HG03442 (cell line): ENCODE data around the gene GIMD1.
A peak's percentile ranks its signal among the peaks of the same experiment; 100 is the strongest.
"Not testable (repeated sequence)": the region's sequence is repeated elsewhere in the genome, so short reads cannot be mapped to it uniquely, and the experiment has no call there.

Source experiments
- ATAC-seq: cut with Tn5 transposase; IDR thresholded peaks from one replicate; pipeline ENCODE4 v1.9.1; 2021; ENCODE audit warnings: mild to moderate bottlenecking, moderate library complexity; ENCODE audit not compliant: unreplicated experiment

Gene GIMD1

GRCh38 chr4:106368678-106369077 lies at the start of gene GIMD1:
GIMD1 (minus strand) TSS chr4:106368778; CDS start chr4:106367435, 1,343 bp downstream.
- ATAC-seq, result no peak

- no peak for ATAC-seq
These were observed 45.8 kb upstream of the GIMD1 start for GRCh38 chr4:106414366-106414765.

- no peak for ATAC-seq
These were observed 41.6 kb upstream of the GIMD1 start for GRCh38 chr4:106409901-106410889.

GRCh38 chr4:106408004-106408403 lies 39.4 kb upstream of the GIMD1 start:
- ATAC-seq, result not testable (repeated sequence)

GRCh38 chr4:106401157-106401556 lies 32.6 kb upstream of the GIMD1 start:
- ATAC-seq, result no peak

- ATAC-seq, result not testable (repeated sequence)
These were observed 30.3 kb upstream of the GIMD1 start for GRCh38 chr4:106398898-106399297.

GRCh38 chr4:106395582-106395981 lies 27.0 kb upstream of the GIMD1 start:
- no peak for ATAC-seq

GRCh38 chr4:106385853-106386393 lies 17.3 kb upstream of the GIMD1 start:
- no peak for ATAC-seq

- no peak for ATAC-seq
These were observed 16.3 kb upstream of the GIMD1 start for GRCh38 chr4:106384878-106385277.

GRCh38 chr4:106380179-106380578 lies 11.6 kb upstream of the GIMD1 start:
- no peak for ATAC-seq

GRCh38 chr4:106373026-106373425 lies 4.4 kb upstream of the GIMD1 start:
- no peak for ATAC-seq

- no peak for ATAC-seq
These were observed 2.6 kb upstream of the GIMD1 start for GRCh38 chr4:106371161-106371560.

GRCh38 chr4:106370214-106370613 lies 1.6 kb upstream of the GIMD1 start:
- no peak for ATAC-seq

GRCh38 chr4:106369456-106370060 lies 980 bp upstream of the GIMD1 start:
- ATAC-seq, result peak; percentile 80

GRCh38 chr4:106367072-106367471 lies 1.5 kb downstream of the GIMD1 start:
- no peak for ATAC-seq

GRCh38 chr4:106366026-106366425 lies 2.6 kb downstream of the GIMD1 start:
- no peak for ATAC-seq

GRCh38 chr4:106365613-106366012 lies 3.0 kb downstream of the GIMD1 start:
- no peak for ATAC-seq

GRCh38 chr4:106364282-106364681 lies 4.3 kb downstream of the GIMD1 start:
- ATAC-seq, result no peak

- no peak for ATAC-seq
These were observed 6.3 kb downstream of the GIMD1 start for GRCh38 chr4:106362086-106362825.

GRCh38 chr4:106358899-106359298 lies 9.7 kb downstream of the GIMD1 start:
- no peak for ATAC-seq

- no peak for ATAC-seq
These were observed 13.4 kb downstream of the GIMD1 start for GRCh38 chr4:106355193-106355592.
